Psoas muscle (tissue), 8 donors: Measurements from ENCODE around the gene JADE3. TPM values are rescaled to one million over a fixed set of nuclear protein-coding genes. Genes with fewer than 3 reads are reported as not detected.

Source experiments
- ATAC-seq, 4 donors: fragments of 200-7000 bp; cut with Tn5 transposase; one replicate each; pipeline ENCODE4 v1.9.1; 2020; ENCODE audit warnings: moderate library complexity in 3 of 4, mild to moderate bottlenecking in 2 of 4
- DNase-seq, 2 donors: peaks; one replicate each; pipeline ENCODE4 v3.0.0-alpha.2; 2020
- H3K27ac ChIP-seq: fragments of 200-600 bp; one replicate; pipeline ENCODE4 v1.8.0; 2022
- H3K27me3 ChIP-seq, 3 donors: fragments of 200-600 bp in 1 of 3; one replicate each; pipeline versions ENCODE4 v1.6.1 to v1.8.0; 2013 to 2022; ENCODE audit warnings: low read length in 2 of 3, mild to moderate bottlenecking in 2 of 3, moderate library complexity in 1 of 3; ENCODE audit not compliant: insufficient read depth in 3 of 3
- H3K36me3 ChIP-seq, 2 donors: fragments of 200-600 bp in 1 of 2; one replicate each; pipeline versions ENCODE4 v1.6.1 to v1.8.0; 2013 to 2022; ENCODE audit warnings: low read depth in 1 of 2, mild to moderate bottlenecking in 1 of 2, moderate library complexity in 1 of 2; ENCODE audit not compliant: insufficient read depth in 1 of 2
- H3K4me1 ChIP-seq: fragments of 200-600 bp; one replicate; pipeline ENCODE4 v1.8.0; 2022
- H3K4me3 ChIP-seq: fragments of 200-600 bp; one replicate; pipeline ENCODE4 v1.8.0; 2022; ENCODE audit warnings: mild to moderate bottlenecking
- H3K9me3 ChIP-seq: fragments of 200-600 bp; one replicate; pipeline ENCODE4 v1.8.0; 2022
- CTCF ChIP-seq: fragments of 200-600 bp; IDR thresholded peaks from one replicate; pipeline ENCODE4 v1.8.0; 2022; ENCODE audit warnings: antibody characterized with exemption
- WGBS, 3 donors: extraction: QIAGEN DNeasy Blood & Tissue Kit; methylation state at CpG; one replicate each; pipeline versions ENCODE4 v1.1.6 to v1.1.7; 2013; 5-methylcytosine and 5-hydroxymethylcytosine counted together
- intact Hi-C, 2 donors: fragments of 100-400 bp; cut with DNase I; formaldehyde crosslinking; loops; one replicate each; pipeline versions ENCODE4 v1.11.0 to v1.14.2; 2022
- polyA plus RNA-seq, 3 donors: library from polyadenylated mRNA; stranded (reverse); fragments of 200-250 nt; gene quantifications; one replicate each; pipeline ENCODE4 v1.2.3, GENCODE V29; 2013
- total RNA-seq, 4 donors: library from RNA; stranded (reverse); fragmentation: NEBNext Ultra II Directional in 2 of 4; extraction: Animal tissue kit (Norgen Biotek cat#: 25700) in 2 of 4; gene quantifications; one replicate each; pipeline versions ENCODE4 v1.2.1 to v1.2.4, GENCODE V29; 2021 to 2023
- donor health status: healthy with polysubstance abuse.
- donor health status: DM: no; HTN: no; CAD: no; lungs with moderate emphysema.
- donor health status: Bipolar disorder and iron deficiency.
- donor health status: healthy.
- donor health status: DM: yes; HTN: yes; CAD: no.
- donor health status: DM: no; HTN: no; CAD: no.
- donor health status: DM: no; HTN: no; CAD: no.
- donor health status: DM: yes; HTN: yes; CAD: no.

The JADE3 gene
- total and polyA plus RNA-seq, 7 donors: 1.2 to 2.8 (median 1.8) TPM

DNA sequence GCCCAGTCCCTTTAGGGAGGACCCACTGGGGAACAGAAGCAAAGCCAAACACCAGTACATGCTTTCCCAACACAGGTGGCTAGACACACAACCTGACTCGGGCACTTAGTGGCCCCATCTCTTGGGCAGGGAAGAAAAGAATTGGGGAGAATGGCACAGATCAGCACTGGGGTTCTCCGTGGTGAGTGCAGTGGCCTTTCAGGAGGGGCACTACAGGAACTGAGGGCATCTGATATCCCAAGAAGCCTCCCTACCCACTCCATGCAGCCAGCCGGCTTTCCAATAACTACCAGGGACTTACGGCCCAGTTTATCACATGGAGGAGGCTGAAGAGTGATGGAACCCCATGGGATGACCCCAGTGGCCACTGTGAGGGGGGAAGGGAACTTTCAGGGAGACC, 189.0 kb downstream of the JADE3 start:
- no peak overlapping the region for H3K27ac ChIP-seq
- ATAC-seq (no peak), DNase-seq (no peak)
- H3K36me3 ChIP-seq: no peaks in the 10 kb centered on the region
- H3K4me1 ChIP-seq: no peaks in the 10 kb centered on the region
- H3K27me3 ChIP-seq: peaks cover 0 to 12% (median 0%) of the 10 kb centered on the region in 3 donors
- no peak overlapping the region for H3K4me3 ChIP-seq
- H3K9me3 ChIP-seq: no peaks in the 10 kb centered on the region
- intact Hi-C loops: no loop called here
- no peak for TF ChIP-seq CTCF
- WGBS, 3 donors: 63 to 86% (median 85%) methylated on average over 4 of the region's 4 CpGs

Other genes starting within 250 kb of the JADE3 start
- gene SLC9A7, start 153.3 kb upstream of the JADE3 start, total RNA-seq: 10 to 100 TPM in 3 of 4 donors, 1 to 10 TPM in 1; 8.2 to 14.0 (median 11.1) TPM
- 1 to 10 TPM; 1.5 to 6.5 (median 5.3) TPM for gene SLC9A7, start 153.3 kb upstream of the JADE3 start, polyA plus RNA-seq
- gene RP2, start 75.4 kb upstream of the JADE3 start, total RNA-seq: 1 to 10 TPM; 1.6 to 2.4 (median 2.1) TPM
- 1 to 10 TPM; 1.5 to 2.7 (median 1.7) TPM for gene RP2, start 75.4 kb upstream of the JADE3 start, polyA plus RNA-seq
- 10 to 100 TPM in 1 of 4 donors, 1 to 10 TPM in 3; 4.4 to 11.9 (median 5.3) TPM for gene RGN, start 166.0 kb downstream of the JADE3 start, total RNA-seq
- gene RGN, start 166.0 kb downstream of the JADE3 start, polyA plus RNA-seq: 1 to 10 TPM in 2 of 3 donors, under 1 TPM in 1; 0.69 to 4.7 (median 4.0) TPM
- gene NDUFB11, start 232.3 kb downstream of the JADE3 start, total RNA-seq: 100 to 1,000 TPM; 142 to 194 (median 169) TPM
- gene NDUFB11, start 232.3 kb downstream of the JADE3 start, polyA plus RNA-seq: 100 to 1,000 TPM; 145 to 207 (median 201) TPM
- gene RBM10, start 232.8 kb downstream of the JADE3 start, total RNA-seq: 10 to 100 TPM; 21.5 to 25.6 (median 23.6) TPM
- gene RBM10, start 232.8 kb downstream of the JADE3 start, polyA plus RNA-seq: 10 to 100 TPM; 18.2 to 33.8 (median 25.0) TPM